Measurements from ENCODE around the gene RIMBP2. TPM values are rescaled to one million over a fixed set of nuclear protein-coding genes. Genes with fewer than 3 reads are reported as not detected.

RIMBP2 gene
- total RNA-seq, 8 experiments from 2014 or later = 0.09 to 24.7 (median 13.0) TPM

GRCh38 chr12:130483616-130484180 lies 232.4 kb downstream of the RIMBP2 start:
- Histone ChIP-seq H3K4me3 (no peak overlapping the region), H3K27ac (no peak overlapping the region), H3K4me1 (replicated peaks in 1 of 2) (peaks cover 0 to 2% of the 10 kb centered on the region in 2 donors)
- WGBS, 10 experiments = no CpG with 5 or more reads among the region's 26 CpGs
- ATAC-seq (replicated peaks in 6 of 8) = no peak
- in situ Hi-C loops (cut with MboI; ENCODE audit: low pct_unique_long_range_greater_than_20kb in 2 of 9, low sequenced_read_pairs in 9 of 9, unreplicated experiment in 9 of 9) = no loop called here

GRCh38 chr12:130482448-130482847 lies 233.7 kb downstream of the RIMBP2 start:
- in situ Hi-C loops (cut with MboI; ENCODE audit: low pct_unique_long_range_greater_than_20kb in 2 of 9, low sequenced_read_pairs in 9 of 9, unreplicated experiment in 9 of 9) = no loop called here
- H3K4me3 ChIP-seq = no peak overlapping the region
- H3K4me1 ChIP-seq (replicated peaks in 1 of 2) = peaks cover 0 to 2% of the 10 kb centered on the region in 2 donors
- H3K27ac ChIP-seq = no peak overlapping the region
- no peak for ATAC-seq (replicated peaks in 6 of 8)
- WGBS, 10 experiments = 38 to 100% methylated on average over 1 to 2 of the region's 3 CpGs; no CpG with 5 or more reads in 8 of the 10 experiments

GRCh38 chr12:130481392-130481879 lies 234.7 kb downstream of the RIMBP2 start:
- in situ Hi-C loops (cut with MboI; ENCODE audit: low pct_unique_long_range_greater_than_20kb in 2 of 9, low sequenced_read_pairs in 9 of 9, unreplicated experiment in 9 of 9) = no loop called here

DNA sequence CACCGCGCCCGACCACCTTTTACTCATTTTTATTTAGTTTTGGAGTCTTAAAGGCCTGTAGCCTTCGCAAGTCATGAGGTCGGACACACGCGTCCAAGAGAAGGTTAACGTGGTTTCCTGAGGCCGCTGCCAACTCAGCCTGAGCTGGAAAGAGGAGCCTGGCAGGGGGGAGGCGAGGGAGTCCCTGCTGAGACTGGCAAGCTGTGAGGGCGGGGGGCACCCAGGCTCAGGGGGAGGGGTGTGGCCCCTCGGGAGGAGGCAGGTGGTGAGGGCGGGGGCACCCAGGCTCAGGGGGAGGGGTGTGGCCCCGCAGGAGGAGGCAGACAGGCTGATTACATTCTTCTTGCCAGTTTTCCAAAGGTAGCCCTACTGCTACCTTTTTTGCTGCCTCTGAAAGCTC lies 235.2 kb downstream of the RIMBP2 start:
- peaks cover 0 to 14% of the 10 kb centered on the region in 2 donors for H3K4me1 ChIP-seq (replicated peaks in 1 of 2)
- WGBS, 10 experiments = 67 to 100% methylated on average over 3 of the region's 14 CpGs; no CpG with 5 or more reads in 8 of the 10 experiments
- in situ Hi-C loops (cut with MboI; ENCODE audit: low pct_unique_long_range_greater_than_20kb in 2 of 9, low sequenced_read_pairs in 9 of 9, unreplicated experiment in 9 of 9) = no loop called here
- H3K4me3 ChIP-seq = no peak overlapping the region
- no peak overlapping the region for H3K27ac ChIP-seq
- no peak for ATAC-seq (replicated peaks in 6 of 8)

More at GRCh38 chr12:130481392-130481879, 234.7 kb downstream of the RIMBP2 start:
- ATAC-seq (replicated peaks in 6 of 8) = peak in 1 of 8 experiments; percentile 30
- Histone ChIP-seq H3K27ac (no peak overlapping the region), H3K4me3 (no peak overlapping the region), H3K4me1 (replicated peaks in 1 of 2) (peaks cover 0 to 12% of the 10 kb centered on the region in 2 donors)
- 0 to 100% (median 49%) methylated on average over 1 to 6 of the region's 17 CpGs; no CpG with 5 or more reads in 5 of the 10 experiments for WGBS, 10 experiments

DNA sequence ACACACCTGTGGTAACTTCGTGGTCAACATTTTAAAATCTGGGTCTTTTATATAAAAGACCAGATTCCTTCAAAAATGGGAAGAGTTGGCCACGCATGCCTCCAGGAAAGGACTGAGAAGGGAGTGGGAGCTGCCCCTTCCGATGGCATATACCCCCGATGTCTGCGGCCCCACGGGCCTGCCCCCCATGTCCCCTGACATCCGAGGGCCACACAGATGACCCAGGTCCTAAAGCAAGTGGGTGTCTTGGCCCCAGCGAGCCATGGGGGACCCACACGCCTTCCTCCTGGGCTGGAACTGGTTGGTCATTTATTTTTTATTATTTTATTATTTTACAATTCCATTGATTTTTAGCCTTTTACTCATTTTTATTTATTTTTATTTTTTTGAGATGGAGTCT lies 235.9 kb downstream of the RIMBP2 start:
- in situ Hi-C loops (cut with MboI; ENCODE audit: low pct_unique_long_range_greater_than_20kb in 2 of 9, low sequenced_read_pairs in 9 of 9, unreplicated experiment in 9 of 9) = no loop called here
- WGBS, 10 experiments = 0 to 100% (median 16%) methylated on average over 1 to 3 of the region's 9 CpGs; no CpG with 5 or more reads in 6 of the 10 experiments

GRCh38 chr12:130479401-130480125 lies 236.5 kb downstream of the RIMBP2 start:
- ATAC-seq (replicated peaks in 6 of 8) = no peak
- Histone ChIP-seq H3K4me3 (no peak overlapping the region), H3K4me1 (replicated peaks in 1 of 2) (peaks cover 0 to 28% of the 10 kb centered on the region in 2 donors), H3K27ac (no peak overlapping the region)
- in situ Hi-C loops (cut with MboI; ENCODE audit: low pct_unique_long_range_greater_than_20kb in 2 of 9, low sequenced_read_pairs in 9 of 9, unreplicated experiment in 9 of 9) = no loop called here
- 42 to 100% (median 60%) methylated on average over 1 to 7 of the region's 23 CpGs; no CpG with 5 or more reads in 3 of the 10 experiments for WGBS, 10 experiments

More for the DNA sequence above, 235.9 kb downstream of the RIMBP2 start:
- H3K4me3 ChIP-seq = no peak overlapping the region
- peaks cover 0 to 21% of the 10 kb centered on the region in 2 donors for H3K4me1 ChIP-seq (replicated peaks in 1 of 2)
- no peak overlapping the region for H3K27ac ChIP-seq
- ATAC-seq (replicated peaks in 6 of 8) = no peak

GRCh38 chr12:130478786-130479185 lies 237.3 kb downstream of the RIMBP2 start:
- in situ Hi-C loops (cut with MboI; ENCODE audit: low pct_unique_long_range_greater_than_20kb in 2 of 9, low sequenced_read_pairs in 9 of 9, unreplicated experiment in 9 of 9) = no loop called here
- Histone ChIP-seq H3K4me1 (replicated peaks in 1 of 2) (peaks cover 0 to 36% of the 10 kb centered on the region in 2 donors), H3K27ac (no peak overlapping the region), H3K4me3 (no peak overlapping the region)
- whole genome bisulfite sequencing, 10 experiments = 56 to 97% (median 73%) methylated on average over 1 to 7 of the region's 21 CpGs; no CpG with 5 or more reads in 6 of the 10 experiments
- ATAC-seq (replicated peaks in 6 of 8) = no peak

DNA sequence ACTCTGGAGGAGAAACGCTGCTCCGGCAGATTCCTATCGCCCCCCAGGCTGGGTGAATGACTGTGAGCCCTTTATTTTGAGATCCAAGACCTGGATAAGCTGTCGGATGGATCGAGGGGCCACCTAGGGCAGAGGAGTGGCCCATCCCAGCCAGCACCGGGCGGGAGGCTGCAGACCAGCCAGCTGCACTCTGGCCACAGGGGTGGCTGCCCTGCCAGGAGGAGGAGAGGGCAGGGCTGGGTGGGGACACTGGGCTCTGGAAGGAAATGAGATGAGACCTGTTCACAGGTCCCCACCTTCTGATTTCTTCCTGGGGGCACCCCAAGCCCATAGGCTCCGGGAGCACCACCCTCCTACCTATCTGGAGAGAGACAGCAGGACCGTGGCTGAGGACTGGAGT lies 238.4 kb downstream of the RIMBP2 start:
- H3K4me1 ChIP-seq (replicated peaks in 1 of 2) = peaks cover 0 to 38% of the 10 kb centered on the region in 2 donors
- ATAC-seq (replicated peaks in 6 of 8) = no peak
- no peak overlapping the region for H3K27ac ChIP-seq
- H3K4me3 ChIP-seq = no peak overlapping the region
- in situ Hi-C loops (cut with MboI; ENCODE audit: low pct_unique_long_range_greater_than_20kb in 2 of 9, low sequenced_read_pairs in 9 of 9, unreplicated experiment in 9 of 9) = no loop called here
- WGBS, 10 experiments = 19 to 77% (median 64%) methylated on average over 1 to 5 of the region's 9 CpGs; no CpG with 5 or more reads in 5 of the 10 experiments

DNA sequence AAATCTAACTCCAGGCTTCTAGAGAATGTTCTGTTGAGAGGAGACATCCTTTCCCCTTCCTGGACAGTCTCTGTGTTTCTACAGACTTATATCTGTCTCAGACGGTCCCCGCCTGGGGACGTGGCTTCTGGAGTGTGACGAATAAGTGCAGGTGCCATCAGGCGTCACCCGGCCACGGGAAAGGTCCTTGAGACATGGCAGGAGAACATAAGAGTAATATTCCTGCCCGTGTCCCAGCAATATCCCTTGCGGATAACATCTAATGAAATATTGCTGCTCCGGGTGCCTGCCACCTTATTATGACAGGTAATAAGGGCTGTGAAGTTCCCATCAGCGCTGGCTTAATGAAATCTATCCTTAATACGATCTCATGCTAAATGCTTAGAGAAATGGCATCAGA lies 238.8 kb downstream of the RIMBP2 start:
- no peak for ATAC-seq (replicated peaks in 6 of 8)
- Histone ChIP-seq H3K4me3 (no peak overlapping the region), H3K4me1 (replicated peaks in 1 of 2) (peaks cover 0 to 41% of the 10 kb centered on the region in 2 donors), H3K27ac (no peak overlapping the region)
- in situ Hi-C loops (cut with MboI; ENCODE audit: low pct_unique_long_range_greater_than_20kb in 2 of 9, low sequenced_read_pairs in 9 of 9, unreplicated experiment in 9 of 9) = no loop called here
- 20 to 74% (median 62%) methylated on average over 1 to 12 of the region's 12 CpGs; no CpG with 5 or more reads in 2 of the 10 experiments for WGBS, 10 experiments

DNA sequence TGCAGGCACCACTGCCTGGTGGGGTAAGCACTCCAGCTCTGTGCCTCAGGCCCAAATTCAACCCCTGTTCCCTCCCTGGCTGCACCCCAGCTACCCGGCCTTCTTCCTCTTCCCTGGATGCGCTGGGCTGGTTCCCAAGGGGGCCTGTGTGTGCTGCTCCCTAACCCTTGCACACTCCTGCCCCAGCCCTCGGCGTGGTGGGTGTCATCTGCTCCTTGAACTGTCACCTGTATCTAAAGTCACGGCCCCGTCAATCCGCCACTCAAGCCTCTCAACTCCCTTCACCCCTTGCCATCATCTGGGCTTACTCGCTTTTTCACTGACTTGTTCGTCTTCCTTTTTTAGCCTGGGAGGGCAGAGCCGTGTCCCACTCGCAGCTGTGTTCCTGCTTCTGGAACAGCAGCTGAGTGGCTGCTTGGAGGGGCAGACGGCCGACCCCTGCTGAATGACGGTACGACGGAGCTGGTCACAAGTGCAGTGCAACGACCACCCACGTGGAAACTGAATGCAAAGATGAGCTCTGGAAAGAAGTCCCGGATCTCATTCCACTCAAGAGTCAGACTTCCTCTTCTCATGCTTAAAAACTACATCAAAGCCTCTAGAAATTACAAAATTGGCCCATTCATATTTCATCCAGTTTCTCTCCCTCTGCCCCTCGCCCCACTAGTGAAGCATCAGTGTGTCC lies 239.5 kb downstream of the RIMBP2 start:
- 0 to 77% (median 16%) methylated on average over 1 to 13 of the region's 20 CpGs; no CpG with 5 or more reads in 3 of the 10 experiments for WGBS, 10 experiments
- Histone ChIP-seq H3K4me1 (replicated peaks in 1 of 2) (peaks cover 0 to 41% of the 10 kb centered on the region in 2 donors), H3K4me3 (no peak overlapping the region), H3K27ac (no peak overlapping the region)
- in situ Hi-C loops (cut with MboI; ENCODE audit: low pct_unique_long_range_greater_than_20kb in 2 of 9, low sequenced_read_pairs in 9 of 9, unreplicated experiment in 9 of 9) = no loop called here
- ATAC-seq (replicated peaks in 6 of 8) = peak in 2 of 8 experiments; percentile 18 to 38

DNA sequence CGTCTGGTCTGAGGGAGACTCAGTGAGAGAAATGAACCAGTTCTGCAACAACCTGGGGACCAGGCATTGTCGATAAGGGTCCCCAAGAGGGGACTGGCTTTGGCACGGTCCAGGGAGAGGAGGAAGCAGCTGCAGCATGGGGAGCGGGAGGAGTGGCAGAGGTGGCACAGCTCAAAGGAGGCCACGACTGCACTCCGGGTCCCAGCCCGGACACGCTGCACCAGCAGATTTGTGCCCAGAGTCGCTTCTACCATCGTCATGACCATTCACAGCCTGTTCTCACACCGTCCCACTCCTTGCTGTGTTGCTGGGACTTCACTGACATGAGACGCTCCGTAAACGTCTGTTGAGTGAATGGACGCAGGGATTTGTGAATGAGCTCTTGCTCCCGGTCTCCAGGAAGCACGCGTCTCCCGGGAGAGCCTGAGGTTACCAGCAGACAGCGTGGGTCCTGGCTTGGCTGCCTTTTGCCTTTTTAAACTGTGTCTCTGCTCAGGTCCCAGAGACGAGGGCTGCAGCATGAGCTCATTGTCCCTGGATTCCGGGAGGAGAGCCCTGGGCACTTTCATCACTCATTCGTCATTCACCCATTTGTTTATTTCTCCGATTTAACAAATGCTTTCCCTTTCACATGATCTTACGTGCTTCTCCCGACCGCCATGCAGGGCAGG lies 241.4 kb downstream of the RIMBP2 start:
- Histone ChIP-seq H3K4me3 (no peak overlapping the region), H3K27ac (peak overlapping the region in 1 of 2 donors; percentile 29), H3K4me1 (replicated peaks in 1 of 2) (peaks cover 0 to 50% of the 10 kb centered on the region in 2 donors)
- WGBS, 10 experiments = 31 to 87% (median 68%) methylated on average over 3 to 5 of the region's 27 CpGs; no CpG with 5 or more reads in 4 of the 10 experiments
- in situ Hi-C loops (cut with MboI; ENCODE audit: low pct_unique_long_range_greater_than_20kb in 2 of 9, low sequenced_read_pairs in 9 of 9, unreplicated experiment in 9 of 9) = no loop called here
- peak in 5 of 8 experiments; percentile 21 to 93 (median 78) for ATAC-seq (replicated peaks in 6 of 8)

DNA sequence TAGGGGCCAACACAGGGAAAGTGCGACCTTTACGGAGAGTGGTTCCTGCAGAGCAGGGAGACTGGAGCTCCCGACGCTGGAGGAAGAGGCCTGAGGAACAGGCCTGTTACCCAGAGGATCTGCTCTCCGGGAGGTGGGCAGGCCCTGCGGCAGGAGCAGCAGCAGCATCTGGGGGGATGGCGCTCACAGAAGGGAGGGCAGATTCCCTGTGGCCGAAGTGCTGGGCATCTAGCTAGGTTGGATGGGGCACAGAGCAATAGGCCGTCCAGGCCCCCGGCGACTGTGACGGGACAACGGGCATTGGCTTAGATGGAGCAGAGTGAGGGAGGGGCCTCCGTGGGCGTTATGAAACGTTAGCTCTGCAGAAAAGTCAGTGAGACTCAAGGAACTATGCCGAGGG lies 242.8 kb downstream of the RIMBP2 start:
- H3K4me3 ChIP-seq = no peak overlapping the region
- WGBS, 10 experiments = 16 to 100% (median 74%) methylated on average over 3 to 9 of the region's 17 CpGs; no CpG with 5 or more reads in 2 of the 10 experiments
- in situ Hi-C loops (cut with MboI; ENCODE audit: low pct_unique_long_range_greater_than_20kb in 2 of 9, low sequenced_read_pairs in 9 of 9, unreplicated experiment in 9 of 9) = no loop called here
- no peak overlapping the region for H3K27ac ChIP-seq
- H3K4me1 ChIP-seq (replicated peaks in 1 of 2) = peaks cover 0 to 62% of the 10 kb centered on the region in 2 donors
- ATAC-seq (replicated peaks in 6 of 8) = no peak

Measured in motor neuron (in vitro differentiated cells).